Measurements from ENCODE around the gene RNF112. TPM values are rescaled to one million over a fixed set of nuclear protein-coding genes. Genes with fewer than 3 reads are reported as not detected.

Gene RNF112
- total and polyA plus RNA-seq, 2 of the 13 experiments (the other 11 are each of a cell fraction or from before 2014, with no cell fraction given), result 0.05 TPM; not detected in 1

DNA sequence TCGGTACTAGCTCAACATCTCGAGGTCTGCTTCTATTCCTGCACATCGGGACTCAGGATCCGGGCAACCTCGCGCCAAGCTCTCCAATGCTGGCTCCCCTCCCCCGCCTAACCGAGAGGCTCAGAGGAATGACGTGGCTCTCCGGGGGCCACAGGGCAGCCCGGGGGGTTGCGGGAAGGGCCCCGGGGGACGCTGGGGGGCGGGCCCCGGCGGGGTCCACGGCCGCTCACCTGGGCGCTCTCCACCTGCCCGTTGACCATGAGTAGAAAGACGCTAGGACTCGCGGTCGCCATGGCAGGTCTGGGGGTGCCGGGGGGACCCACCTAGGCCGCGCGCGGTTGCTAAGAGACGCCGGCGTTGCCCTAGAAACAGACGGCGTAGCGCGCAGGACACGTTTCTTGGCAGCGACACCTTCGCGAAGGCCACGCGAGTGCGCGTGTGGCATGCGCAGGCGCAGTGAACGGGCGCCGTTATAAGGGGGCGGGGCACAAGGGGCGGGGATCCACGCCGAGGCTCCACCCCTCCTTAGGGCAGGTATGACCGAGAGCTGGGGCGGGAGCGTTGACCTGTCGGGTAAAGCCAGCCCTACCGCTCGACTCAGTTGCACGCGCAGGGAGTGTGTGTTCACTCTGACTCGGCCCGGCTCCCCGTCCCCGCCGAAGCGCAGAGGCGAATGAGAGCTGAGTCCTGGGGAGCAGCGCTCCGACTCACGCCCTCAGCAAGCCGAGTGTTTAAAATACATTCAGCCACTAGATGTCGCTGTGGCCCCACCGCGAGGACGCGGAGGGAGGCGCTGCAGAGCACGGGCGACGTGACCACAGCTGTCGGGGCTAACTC, 48.5 kb upstream of the RNF112 start, which contains the start of gene B9D1 (continued):
- TF ChIP-seq ZNF142 (CRISPR knock-in tag; IDR thresholded peaks at IDR 0.05), result peak; percentile 86
- peak; percentile 31 for TF ChIP-seq CBX1 (IDR thresholded peaks at IDR 0.05; ENCODE audit: low read depth)
- TF ChIP-seq RFX3 (CRISPR knock-in tag; IDR thresholded peaks at IDR 0.05), result peak; percentile 96
- TF ChIP-seq NFIC (IDR thresholded peaks at IDR 0.05; ENCODE audit: low read length), result no peak
- TF ChIP-seq, protein P1, sequence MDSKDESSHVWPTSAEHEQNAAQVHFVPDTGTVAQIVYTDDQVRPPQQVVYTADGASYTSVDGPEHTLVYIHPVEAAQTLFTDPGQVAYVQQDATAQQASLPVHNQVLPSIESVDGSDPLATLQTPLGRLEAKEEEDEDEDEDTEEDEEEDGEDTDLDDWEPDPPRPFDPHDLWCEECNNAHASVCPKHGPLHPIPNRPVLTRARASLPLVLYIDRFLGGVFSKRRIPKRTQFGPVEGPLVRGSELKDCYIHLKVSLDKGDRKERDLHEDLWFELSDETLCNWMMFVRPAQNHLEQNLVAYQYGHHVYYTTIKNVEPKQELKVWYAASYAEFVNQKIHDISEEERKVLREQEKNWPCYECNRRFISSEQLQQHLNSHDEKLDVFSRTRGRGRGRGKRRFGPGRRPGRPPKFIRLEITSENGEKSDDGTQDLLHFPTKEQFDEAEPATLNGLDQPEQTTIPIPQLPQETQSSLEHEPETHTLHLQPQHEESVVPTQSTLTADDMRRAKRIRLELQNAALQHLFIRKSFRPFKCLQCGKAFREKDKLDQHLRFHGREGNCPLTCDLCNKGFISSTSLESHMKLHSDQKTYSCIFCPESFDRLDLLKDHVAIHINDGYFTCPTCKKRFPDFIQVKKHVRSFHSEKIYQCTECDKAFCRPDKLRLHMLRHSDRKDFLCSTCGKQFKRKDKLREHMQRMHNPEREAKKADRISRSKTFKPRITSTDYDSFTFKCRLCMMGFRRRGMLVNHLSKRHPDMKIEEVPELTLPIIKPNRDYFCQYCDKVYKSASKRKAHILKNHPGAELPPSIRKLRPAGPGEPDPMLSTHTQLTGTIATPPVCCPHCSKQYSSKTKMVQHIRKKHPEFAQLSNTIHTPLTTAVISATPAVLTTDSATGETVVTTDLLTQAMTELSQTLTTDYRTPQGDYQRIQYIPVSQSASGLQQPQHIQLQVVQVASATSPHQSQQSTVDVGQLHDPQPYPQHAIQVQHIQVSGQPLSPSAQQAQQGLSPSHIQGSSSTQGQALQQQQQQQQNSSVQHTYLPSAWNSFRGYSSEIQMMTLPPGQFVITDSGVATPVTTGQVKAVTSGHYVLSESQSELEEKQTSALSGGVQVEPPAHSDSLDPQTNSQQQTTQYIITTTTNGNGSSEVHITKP (CRISPR knock-in tag; IDR thresholded peaks at IDR 0.05; ENCODE audit: low read depth), result no peak
- TF ChIP-seq YY1 (IDR thresholded peaks at IDR 0.05; ENCODE audit: insufficient read depth, insufficient replicate concordance, low read depth, low read length), result no peak
- TF ChIP-seq FOXO1 (CRISPR knock-in tag; IDR thresholded peaks at IDR 0.05), result peak; percentile 20; the same call in 1 of the 2 replicates
- no peak; the same call in 1 of the 2 replicates for TF ChIP-seq ZNF460 (CRISPR knock-in tag; IDR thresholded peaks at IDR 0.05; ENCODE audit: borderline replicate concordance)
- TF ChIP-seq MIER3 (CRISPR knock-in tag; IDR thresholded peaks at IDR 0.05; ENCODE audit: borderline replicate concordance), result peak; percentile 62; the same call in 1 of the 2 replicates
- TF ChIP-seq, protein P2, sequence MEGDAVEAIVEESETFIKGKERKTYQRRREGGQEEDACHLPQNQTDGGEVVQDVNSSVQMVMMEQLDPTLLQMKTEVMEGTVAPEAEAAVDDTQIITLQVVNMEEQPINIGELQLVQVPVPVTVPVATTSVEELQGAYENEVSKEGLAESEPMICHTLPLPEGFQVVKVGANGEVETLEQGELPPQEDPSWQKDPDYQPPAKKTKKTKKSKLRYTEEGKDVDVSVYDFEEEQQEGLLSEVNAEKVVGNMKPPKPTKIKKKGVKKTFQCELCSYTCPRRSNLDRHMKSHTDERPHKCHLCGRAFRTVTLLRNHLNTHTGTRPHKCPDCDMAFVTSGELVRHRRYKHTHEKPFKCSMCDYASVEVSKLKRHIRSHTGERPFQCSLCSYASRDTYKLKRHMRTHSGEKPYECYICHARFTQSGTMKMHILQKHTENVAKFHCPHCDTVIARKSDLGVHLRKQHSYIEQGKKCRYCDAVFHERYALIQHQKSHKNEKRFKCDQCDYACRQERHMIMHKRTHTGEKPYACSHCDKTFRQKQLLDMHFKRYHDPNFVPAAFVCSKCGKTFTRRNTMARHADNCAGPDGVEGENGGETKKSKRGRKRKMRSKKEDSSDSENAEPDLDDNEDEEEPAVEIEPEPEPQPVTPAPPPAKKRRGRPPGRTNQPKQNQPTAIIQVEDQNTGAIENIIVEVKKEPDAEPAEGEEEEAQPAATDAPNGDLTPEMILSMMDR (CRISPR knock-in tag; IDR thresholded peaks at IDR 0.05), result peak; percentile 100
- TF ChIP-seq RXRB (CRISPR knock-in tag; IDR thresholded peaks at IDR 0.05; ENCODE audit: borderline replicate concordance), result peak; percentile 72
- no peak for TF ChIP-seq ZNF33A (CRISPR knock-in tag; IDR thresholded peaks at IDR 0.05; ENCODE audit: borderline replicate concordance)
- no peak for TF ChIP-seq STAT5B (CRISPR knock-in tag; IDR thresholded peaks at IDR 0.05)
- peak; percentile 37 for TF ChIP-seq ARNT2 (CRISPR knock-in tag; IDR thresholded peaks at IDR 0.05; ENCODE audit: low read depth)
- no peak for TF ChIP-seq CBX2 (IDR thresholded peaks at IDR 0.05; ENCODE audit: low read depth, low read length)
- no peak for TF ChIP-seq CBX2 (CRISPR knock-in tag; IDR thresholded peaks at IDR 0.05; ENCODE audit: low read depth)

Measured in HepG2 (cell line).